IMR-90 (cell line): ENCODE results near the gene TAF6L. TPM values are rescaled to one million over a fixed set of nuclear protein-coding genes. Genes with fewer than 3 reads are reported as not detected.
A peak's percentile ranks its signal among the peaks of the same experiment; 100 is the strongest.

Source experiments
- ATAC-seq: fragments of 200-7000 bp; cut with Tn5 transposase; 2 replicates; pipeline ENCODE4 v1.9.1; 2020; ENCODE audit warnings: low read depth, mild to moderate bottlenecking, moderate library complexity
- BruUV-seq: library from RNA; stranded (reverse); fragments of 400-500 nt; replicated peaks from 2 replicates; lab custom pipeline; 2021; lab: Mats Ljungman, UMichigan
- CTCF ChIA-PET: fragments of 300-600 bp; formaldehyde crosslinking; extraction: SDS; loops from one replicate; lab custom pipeline; 2021; ENCODE audit warnings: antibody characterized with exemption; lab: Yijun Ruan, JAX
- POLR2A ChIA-PET: fragments of 300-600 bp; sonication (Branson Sonifier 250); formaldehyde crosslinking; loops from one replicate; lab custom pipeline; 2022; ENCODE audit warnings: antibody characterized with exemption; ENCODE audit not compliant: unreplicated experiment; lab: Charles Lee
- DNase-seq: peaks from one replicate; pipeline ENCODE4 v3.0.0; 2013
- H2AFZ ChIP-seq: replicated peaks from 2 replicates; pipeline ENCODE3; 2013; ENCODE audit warnings: low read length, mild to moderate bottlenecking; ENCODE audit not compliant: poor library complexity
- H2AK5ac ChIP-seq: 2 replicates; pipeline ENCODE4 v1.6.1; 2013; ENCODE audit warnings: low read depth, low read length, inconsistent platforms
- H2AK9ac ChIP-seq: replicated peaks from 2 replicates; pipeline ENCODE3; 2013; ENCODE audit warnings: mild to moderate bottlenecking, low read depth, low read length, moderate library complexity; ENCODE audit not compliant: poor library complexity
- H2BK120ac ChIP-seq: 2 replicates; pipeline ENCODE4 v1.6.1; 2013; ENCODE audit warnings: low read depth, low read length, inconsistent platforms
- H2BK15ac ChIP-seq: 3 replicates; pipeline ENCODE4 v1.6.1; 2013; ENCODE audit warnings: low read depth, low read length, inconsistent platforms
- H2BK20ac ChIP-seq: 2 replicates; pipeline ENCODE4 v1.6.1; 2013; ENCODE audit warnings: low read depth, mild to moderate bottlenecking, inconsistent platforms, low read length, moderate library complexity
- H2BK5ac ChIP-seq: 2 replicates; pipeline ENCODE4 v1.6.1; 2013; ENCODE audit warnings: mild to moderate bottlenecking, low read depth, low read length, inconsistent platforms; ENCODE audit not compliant: poor library complexity, severe bottlenecking
- H3K14ac ChIP-seq: replicated peaks from 2 replicates; pipeline ENCODE4 v1.6.1; 2013; ENCODE audit warnings: low read depth, low read length, inconsistent platforms
- H3K18ac ChIP-seq: 2 replicates; pipeline ENCODE4 v1.6.1; 2013; ENCODE audit warnings: low read depth, low read length, control low read depth
- H3K23ac ChIP-seq: 2 replicates; pipeline ENCODE4 v1.6.1; 2013; ENCODE audit warnings: low read depth, low read length, inconsistent platforms
- H3K27ac ChIP-seq: 2 replicates; pipeline ENCODE4 v1.5.1; 2013; ENCODE audit warnings: mild to moderate bottlenecking, control low read depth, low read length; ENCODE audit not compliant: insufficient read depth
- H3K27me3 ChIP-seq: 2 replicates; pipeline ENCODE4 v1.6.1; 2013; ENCODE audit warnings: low read length; ENCODE audit not compliant: control insufficient read depth, insufficient read depth
- H3K36me3 ChIP-seq: 2 replicates; pipeline ENCODE4 v1.6.1; 2013; ENCODE audit warnings: low read length, mixed read lengths; ENCODE audit not compliant: control insufficient read depth, insufficient read depth
- H3K4ac ChIP-seq: 2 replicates; pipeline ENCODE4 v1.6.1; 2013; ENCODE audit warnings: low read depth, low read length, inconsistent platforms
- H3K4me1 ChIP-seq: 2 replicates; pipeline ENCODE4 v1.6.1; 2013; ENCODE audit warnings: low read length, mixed read lengths; ENCODE audit not compliant: control insufficient read depth, insufficient read depth
- H3K4me2 ChIP-seq: 2 replicates; pipeline ENCODE4 v1.6.1; 2013; ENCODE audit warnings: low read depth, mild to moderate bottlenecking, control low read depth, low read length, moderate library complexity
- H3K4me3 ChIP-seq: 2 replicates; pipeline ENCODE4 v1.5.1; 2013; ENCODE audit warnings: low read depth, mild to moderate bottlenecking, control low read depth, low read length, moderate library complexity; ENCODE audit not compliant: insufficient read depth
- H3K56ac ChIP-seq: 2 replicates; pipeline ENCODE4 v1.6.1; 2013; ENCODE audit warnings: low read length, inconsistent platforms; ENCODE audit not compliant: insufficient read depth; ENCODE audit errors: extremely low read depth
- H3K79me1 ChIP-seq, 2 experiments: 2 replicates each; pipeline ENCODE4 v1.6.1; 2013; ENCODE audit warnings: low read length in 2 of 2, inconsistent platforms in 1 of 2, low read depth in 1 of 2
- H3K9ac ChIP-seq: 2 replicates; pipeline ENCODE4 v1.6.1; 2013; ENCODE audit warnings: low read depth, low read length, control low read depth
- H3K9me1 ChIP-seq: 2 replicates; pipeline ENCODE4 v1.6.1; 2013; ENCODE audit warnings: low read length, inconsistent platforms; ENCODE audit not compliant: insufficient read depth
- H3K9me3 ChIP-seq: 2 replicates; pipeline ENCODE4 v1.6.1; 2013; ENCODE audit warnings: low read length; ENCODE audit not compliant: control insufficient read depth, insufficient read depth
- H4K20me1 ChIP-seq: 2 replicates; pipeline ENCODE4 v1.6.1; 2013; ENCODE audit warnings: low read length, inconsistent platforms; ENCODE audit not compliant: insufficient read depth
- H4K5ac ChIP-seq: 2 replicates; pipeline ENCODE4 v1.6.1; 2013; ENCODE audit warnings: mild to moderate bottlenecking, low read depth, low read length, control low read depth
- H4K8ac ChIP-seq, 2 experiments: 2 replicates each; pipeline ENCODE4 v1.6.1; 2013; ENCODE audit warnings: low read depth in 2 of 2, low read length in 2 of 2, control low read depth in 1 of 2, inconsistent platforms in 1 of 2
- H4K91ac ChIP-seq: 2 replicates; pipeline ENCODE4 v1.6.1; 2013; ENCODE audit warnings: low read depth, low read length, inconsistent platforms; ENCODE audit not compliant: insufficient read depth
- BHLHE40 ChIP-seq: fragments of 150-350 bp; IDR thresholded peaks from 2 replicates; pipeline ENCODE4 v1.6.1; 2016; ENCODE audit warnings: mild to moderate bottlenecking, low read depth, low read length
- CEBPB ChIP-seq: IDR thresholded peaks from 2 replicates; pipeline ENCODE4 v1.6.1; 2012; ENCODE audit warnings: low read depth, low read length, improper control_type of control experiment
- CHD1 ChIP-seq: IDR thresholded peaks from 2 replicates; pipeline ENCODE4 v1.6.1; 2012; ENCODE audit warnings: low read depth, low read length, improper control_type of control experiment
- FOS ChIP-seq: fragments of 150-350 bp; IDR thresholded peaks from 2 replicates; pipeline ENCODE4 v1.6.1; 2016; ENCODE audit warnings: low read depth, low read length
- MAFK ChIP-seq: IDR thresholded peaks from 2 replicates; pipeline ENCODE4 v1.6.1; 2012; ENCODE audit warnings: low read depth, low read length, improper control_type of control experiment
- MAZ ChIP-seq: IDR thresholded peaks from 2 replicates; pipeline ENCODE4 v1.6.1; 2012; ENCODE audit warnings: low read depth, mild to moderate bottlenecking, low read length, improper control_type of control experiment, moderate library complexity, borderline replicate concordance
- MXI1 ChIP-seq: IDR thresholded peaks from 2 replicates; pipeline ENCODE4 v1.6.1; 2012; ENCODE audit warnings: low read depth, mild to moderate bottlenecking, low read length, moderate library complexity, borderline replicate concordance
- NFE2L2 ChIP-seq: fragments of 150-350 bp; IDR thresholded peaks from 2 replicates; pipeline ENCODE4 v1.6.1; 2016; ENCODE audit warnings: low read depth, mild to moderate bottlenecking, low read length
- RAD21 ChIP-seq: IDR thresholded peaks from 2 replicates; pipeline ENCODE4 v1.6.1; 2012; ENCODE audit warnings: low read length, improper control_type of control experiment
- RCOR1 ChIP-seq: IDR thresholded peaks from 2 replicates; pipeline ENCODE4 v1.6.1; 2012; ENCODE audit warnings: mild to moderate bottlenecking, low read length, improper control_type of control experiment; ENCODE audit not compliant: insufficient replicate concordance
- RFX5 ChIP-seq: IDR thresholded peaks from 2 replicates; pipeline ENCODE4 v1.8.0; 2012; ENCODE audit warnings: low read depth, mild to moderate bottlenecking, low read length, moderate library complexity
- USF2 ChIP-seq: fragments of 150-350 bp; IDR thresholded peaks from 2 replicates; pipeline ENCODE4 v1.6.1; 2017; ENCODE audit warnings: mild to moderate bottlenecking, antibody characterized with exemption, low read length, low read depth
- WGBS, 2 experiments: methylation state at CpG; one replicate each; pipeline versions ENCODE4 v1.1.5 to v1.1.7; 2013; ENCODE audit warnings: missing lambda C conversion rate in 2 of 2; ENCODE audit not compliant: insufficient read length in 1 of 2; ENCODE audit errors: extremely low coverage in 2 of 2; 5-methylcytosine and 5-hydroxymethylcytosine counted together
- dilution Hi-C: fragments of 300-500 bp; cut with HindIII; formaldehyde crosslinking; loops from one replicate; pipeline ENCODE4 v1.14.3; 2018; ENCODE audit warnings: low sequenced_read_pairs; ENCODE audit not compliant: unreplicated experiment
- in situ Hi-C: fragments of 300-500 bp; cut with MboI; formaldehyde crosslinking; loops from 3 replicates; pipeline ENCODE4 v1.14.3; 2019; ENCODE audit warnings: low sequenced_read_pairs, inconsistent platforms, mixed read lengths
- intact Hi-C: fragments of 100-400 bp; cut with micrococcal nuclease; formaldehyde crosslinking; loops from 2 replicates; pipeline ENCODE4 v1.10.0; 2022
- polyA plus RNA-seq, 3 experiments: library from polyadenylated mRNA; depleted of rRNA; stranded (reverse); fragments of >200 nt; gene quantifications; 2 replicates each; pipeline ENCODE4 v1.2.3, GENCODE V29; 2012; ENCODE audit warnings: low replicate concordance in 1 of 3
- total RNA-seq: library from RNA; depleted of rRNA; stranded (reverse); fragments of >200 nt; gene quantifications from 2 replicates; pipeline ENCODE4 v1.2.3, GENCODE V29; 2012
- TF ChIP-seq, protein P1 (sequence below): conservative IDR thresholded peaks from 2 replicates; pipeline ENCODE4 v1.5.1; 2012; ENCODE audit warnings: mild to moderate bottlenecking, low read depth, low read length, improper control_type of control experiment
- TF ChIP-seq, protein P2 (sequence below): fragments of 150-350 bp; IDR thresholded peaks from 2 replicates; pipeline ENCODE4 v1.6.1; 2016; ENCODE audit warnings: low read depth, mild to moderate bottlenecking, low read length, moderate library complexity, borderline replicate concordance

Gene TAF6L
- total and polyA plus RNA-seq, 2 of the 4 experiments (the other 2 are of a cell fraction): 9.5 to 13.5 TPM

- dilution Hi-C loops: no loop called here
- Histone ChIP-seq H3K36me3 (peaks cover 16% of the 10 kb centered on the region), H3K27me3 (no peaks in the 10 kb centered on the region), H3K9ac (no peak overlapping the region), H3K23ac (peak overlapping the region; percentile 93; the same call in 1 of the 2 replicates), H3K4me2 (no peak overlapping the region), H2BK120ac (peak overlapping the region; percentile 37; the same call in 1 of the 2 replicates), H3K4me1 (peaks cover 26% of the 10 kb centered on the region), H2AK5ac (peak overlapping the region; percentile 91; the same call in 1 of the 2 replicates), H4K8ac (peak overlapping the region in 1 of 2 experiments; percentile 91; a peak in 3 of 4 replicates), H2AFZ (peak overlapping the region; percentile 57), H3K27ac (peak overlapping the region; percentile 58; the same call in 1 of the 2 replicates), H4K91ac (peak overlapping the region; percentile 71; the same call in 1 of the 2 replicates), H4K5ac (peak overlapping the region; percentile 23; the same call in 1 of the 2 replicates), H3K14ac (peak overlapping the region; percentile 57; the same call in 1 of the 2 replicates), H3K4ac (peak overlapping the region; percentile 91), H2BK5ac (peak overlapping the region; percentile 86), H3K56ac (no peak overlapping the region), H3K4me3 (no peak overlapping the region), H2BK15ac (peak overlapping the region; percentile 64; the same call in 1 of the 3 replicates), H3K79me1 (peaks cover 15 to 50% of the 10 kb centered on the region in 2 experiments), H3K9me1 (peaks cover 26% of the 10 kb centered on the region), H2BK20ac (0 out of 2 replicates have a peak overlapping the region, but pooled peaks have one; percentile 8), H3K9me3 (no peaks in the 10 kb centered on the region), H2AK9ac (peak overlapping the region; percentile 91), H4K20me1 (peaks cover 18% of the 10 kb centered on the region), H3K18ac (no peak overlapping the region)
- ATAC-seq (no peak), DNase-seq (peak; percentile 48)
- BruUV-seq: no TSS peak
- whole genome bisulfite sequencing, 2 experiments: 20% methylated on average over 1 of the region's 5 CpGs; no CpG with 5 or more reads in 1 of the 2 experiments
- intact Hi-C loops: no loop called here
- ChIA-PET POLR2A (interaction anchor here (0.9 to 2.0 kb wide), 2 partner anchors 23 to 35 kb away, joined by 3 to 7 read pairs; no protein-coding TSS in a partner anchor), CTCF (interaction anchor here (1.0 to 1.5 kb wide), 2 partner anchors 10 to 20 kb away, joined by 3 to 4 read pairs; partner anchors contain the start of gene TMEM179B)
- in situ Hi-C loops: no loop called here
- TF ChIP-seq, protein P1, sequence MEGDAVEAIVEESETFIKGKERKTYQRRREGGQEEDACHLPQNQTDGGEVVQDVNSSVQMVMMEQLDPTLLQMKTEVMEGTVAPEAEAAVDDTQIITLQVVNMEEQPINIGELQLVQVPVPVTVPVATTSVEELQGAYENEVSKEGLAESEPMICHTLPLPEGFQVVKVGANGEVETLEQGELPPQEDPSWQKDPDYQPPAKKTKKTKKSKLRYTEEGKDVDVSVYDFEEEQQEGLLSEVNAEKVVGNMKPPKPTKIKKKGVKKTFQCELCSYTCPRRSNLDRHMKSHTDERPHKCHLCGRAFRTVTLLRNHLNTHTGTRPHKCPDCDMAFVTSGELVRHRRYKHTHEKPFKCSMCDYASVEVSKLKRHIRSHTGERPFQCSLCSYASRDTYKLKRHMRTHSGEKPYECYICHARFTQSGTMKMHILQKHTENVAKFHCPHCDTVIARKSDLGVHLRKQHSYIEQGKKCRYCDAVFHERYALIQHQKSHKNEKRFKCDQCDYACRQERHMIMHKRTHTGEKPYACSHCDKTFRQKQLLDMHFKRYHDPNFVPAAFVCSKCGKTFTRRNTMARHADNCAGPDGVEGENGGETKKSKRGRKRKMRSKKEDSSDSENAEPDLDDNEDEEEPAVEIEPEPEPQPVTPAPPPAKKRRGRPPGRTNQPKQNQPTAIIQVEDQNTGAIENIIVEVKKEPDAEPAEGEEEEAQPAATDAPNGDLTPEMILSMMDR: no peak
- TF ChIP-seq MAZ (no peak), MXI1 (no peak), CHD1 (no peak), CEBPB (peak; percentile 89), RAD21 (no peak), USF2 (no peak), RCOR1 (no peak), RFX5 (no peak), FOS (no peak), MAFK (peak; percentile 23; the same call in 1 of the 2 replicates), NFE2L2 (no peak), BHLHE40 (no peak)
- TF ChIP-seq, protein P2, sequence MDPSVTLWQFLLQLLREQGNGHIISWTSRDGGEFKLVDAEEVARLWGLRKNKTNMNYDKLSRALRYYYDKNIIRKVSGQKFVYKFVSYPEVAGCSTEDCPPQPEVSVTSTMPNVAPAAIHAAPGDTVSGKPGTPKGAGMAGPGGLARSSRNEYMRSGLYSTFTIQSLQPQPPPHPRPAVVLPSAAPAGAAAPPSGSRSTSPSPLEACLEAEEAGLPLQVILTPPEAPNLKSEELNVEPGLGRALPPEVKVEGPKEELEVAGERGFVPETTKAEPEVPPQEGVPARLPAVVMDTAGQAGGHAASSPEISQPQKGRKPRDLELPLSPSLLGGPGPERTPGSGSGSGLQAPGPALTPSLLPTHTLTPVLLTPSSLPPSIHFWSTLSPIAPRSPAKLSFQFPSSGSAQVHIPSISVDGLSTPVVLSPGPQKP: no peak
Observed at GRCh38 chr11:62806611-62807121, 35.5 kb downstream of the TAF6L start.
